ENCODE results near the gene STK32B. TPM values are rescaled to one million over a fixed set of nuclear protein-coding genes. Genes with fewer than 3 reads are reported as not detected.

The STK32B gene
- total RNA-seq, 3 donors from 2014 or later = not detected

DNA sequence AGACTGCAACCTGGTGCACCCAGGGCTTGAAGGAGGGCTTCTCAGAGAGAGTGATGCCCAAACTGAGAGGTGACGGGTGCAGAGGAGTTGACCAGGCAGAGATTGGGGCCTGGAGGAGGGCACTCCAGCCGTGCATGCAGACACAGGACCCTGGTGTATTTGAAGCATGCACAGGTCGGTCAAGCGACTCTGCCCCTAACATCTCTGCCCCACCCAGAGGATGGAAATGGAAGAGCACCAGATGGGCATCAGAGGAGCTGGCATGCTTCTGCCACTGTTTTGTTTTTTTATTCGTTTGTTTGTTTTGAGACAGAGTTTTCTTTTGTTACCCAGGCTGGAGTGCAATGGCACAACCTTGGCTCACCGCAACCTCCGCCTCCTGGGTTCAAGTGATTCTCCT lies 336.2 kb downstream of the STK32B start:
- no peaks in the 10 kb centered on the region for H3K27me3 Mint-ChIP-seq (ENCODE audit: low read depth)
- no peak overlapping the region for H3K4me3 Mint-ChIP-seq
- no peaks in the 10 kb centered on the region for H3K36me3 Mint-ChIP-seq (ENCODE audit: insufficient read depth)
- no peak for DNase-seq
- H3K4me1 Mint-ChIP-seq (ENCODE audit: low read depth) = no peaks in the 10 kb centered on the region
- H3K9me3 Mint-ChIP-seq = no peaks in the 10 kb centered on the region
- ATAC-seq = no peak

DNA sequence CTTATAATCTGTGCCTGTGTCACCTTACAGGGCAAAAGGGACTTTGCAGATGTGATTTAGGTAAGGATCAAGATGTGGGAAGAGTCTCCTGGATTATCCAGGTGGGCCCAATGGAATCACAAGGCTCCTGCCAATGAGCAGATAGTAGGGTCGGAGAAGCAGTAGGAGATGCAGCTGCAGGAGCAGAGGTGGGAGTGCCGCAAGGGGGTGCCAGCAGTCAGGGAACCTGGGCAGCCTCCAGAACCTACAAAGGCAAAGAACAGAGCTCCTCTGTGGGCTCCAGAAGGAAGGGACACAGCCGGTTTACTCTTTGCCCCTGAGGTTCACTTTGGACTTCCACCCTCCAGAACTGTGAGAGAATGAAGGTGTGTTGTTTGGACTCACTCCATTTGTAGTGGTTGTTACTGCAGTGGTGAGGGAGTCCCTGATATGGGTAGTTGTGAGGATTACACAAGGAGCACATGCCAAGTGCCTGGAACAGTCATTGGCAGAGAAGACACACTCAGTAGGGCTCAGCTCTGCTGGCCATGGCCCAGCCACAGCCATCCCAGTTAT lies 338.6 kb downstream of the STK32B start:
- H3K27me3 Mint-ChIP-seq (ENCODE audit: low read depth) = no peaks in the 10 kb centered on the region
- H3K4me3 Mint-ChIP-seq = no peak overlapping the region
- no peak for DNase-seq
- H3K4me1 Mint-ChIP-seq (ENCODE audit: low read depth) = no peaks in the 10 kb centered on the region
- no peak for ATAC-seq
- H3K36me3 Mint-ChIP-seq (ENCODE audit: insufficient read depth) = no peaks in the 10 kb centered on the region
- H3K9me3 Mint-ChIP-seq = no peaks in the 10 kb centered on the region

- DNase-seq (no peak), ATAC-seq (no peak)
- no peaks in the 10 kb centered on the region for H3K27me3 Mint-ChIP-seq (ENCODE audit: low read depth)
- no peaks in the 10 kb centered on the region for H3K9me3 Mint-ChIP-seq
- H3K4me3 Mint-ChIP-seq = no peak overlapping the region
- no peaks in the 10 kb centered on the region for H3K4me1 Mint-ChIP-seq (ENCODE audit: low read depth)
- H3K36me3 Mint-ChIP-seq (ENCODE audit: insufficient read depth) = no peaks in the 10 kb centered on the region
These were observed 340.2 kb downstream of the STK32B start for GRCh38 chr4:5391492-5391891.

GRCh38 chr4:5393911-5394513 lies 342.7 kb downstream of the STK32B start:
- no peaks in the 10 kb centered on the region for H3K27me3 Mint-ChIP-seq (ENCODE audit: low read depth)
- ATAC-seq = no peak
- DNase-seq = no peak
- no peaks in the 10 kb centered on the region for H3K36me3 Mint-ChIP-seq (ENCODE audit: insufficient read depth)
- H3K9me3 Mint-ChIP-seq = no peaks in the 10 kb centered on the region
- H3K4me1 Mint-ChIP-seq (ENCODE audit: low read depth) = no peaks in the 10 kb centered on the region
- H3K4me3 Mint-ChIP-seq = no peak overlapping the region

DNA sequence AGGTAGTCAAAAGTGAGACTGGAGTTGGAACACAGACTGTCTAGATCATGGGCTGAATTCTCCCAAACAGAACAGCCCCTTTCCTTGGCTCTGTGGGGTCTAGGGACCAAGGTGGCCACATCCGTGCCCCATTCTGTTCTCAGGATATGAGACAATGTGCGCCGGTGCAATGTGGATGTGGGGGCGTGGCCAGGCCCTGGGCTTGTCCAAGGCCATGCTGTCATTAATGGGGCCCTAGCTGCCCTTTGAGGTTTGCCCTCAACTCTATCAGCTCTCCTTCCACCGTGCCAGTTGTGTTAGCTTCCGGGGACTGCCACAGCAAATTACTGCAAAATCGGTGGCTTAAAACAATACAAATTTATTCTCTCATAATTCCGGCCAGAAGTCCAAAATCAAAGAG lies 344.5 kb downstream of the STK32B start:
- Mint-ChIP-seq H3K36me3 (ENCODE audit: insufficient read depth) (no peaks in the 10 kb centered on the region), H3K9me3 (no peaks in the 10 kb centered on the region), H3K27me3 (ENCODE audit: low read depth) (no peaks in the 10 kb centered on the region), H3K4me3 (no peak overlapping the region), H3K4me1 (ENCODE audit: low read depth) (no peaks in the 10 kb centered on the region)
- no peak for DNase-seq
- ATAC-seq = no peak

GRCh38 chr4:5398056-5398455 lies 346.8 kb downstream of the STK32B start:
- Mint-ChIP-seq H3K4me1 (ENCODE audit: low read depth) (no peaks in the 10 kb centered on the region), H3K9me3 (no peaks in the 10 kb centered on the region), H3K27me3 (ENCODE audit: low read depth) (no peaks in the 10 kb centered on the region), H3K4me3 (no peak overlapping the region), H3K36me3 (ENCODE audit: insufficient read depth) (no peaks in the 10 kb centered on the region)
- no peak for ATAC-seq
- no peak for DNase-seq

DNA sequence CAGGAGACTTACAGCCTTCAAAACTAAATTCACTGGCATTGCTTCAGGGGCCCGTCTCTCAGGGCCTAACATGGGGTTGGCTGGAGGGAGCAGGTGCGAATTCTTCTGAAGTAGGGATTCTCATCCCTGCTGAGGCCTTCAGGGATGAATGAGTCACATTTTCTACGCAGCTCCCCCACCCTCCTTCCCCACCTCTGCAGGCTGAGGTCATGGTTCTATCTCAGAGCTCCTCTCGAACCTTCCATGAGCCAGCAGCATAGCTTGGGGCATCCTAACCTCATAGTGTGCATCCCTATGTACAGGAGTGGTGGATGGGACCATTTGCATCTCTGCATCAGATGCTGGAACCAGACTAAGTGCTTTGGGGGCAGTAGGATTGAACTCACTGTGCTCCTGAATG lies 347.8 kb downstream of the STK32B start:
- Mint-ChIP-seq H3K4me3 (no peak overlapping the region), H3K36me3 (ENCODE audit: insufficient read depth) (no peaks in the 10 kb centered on the region), H3K4me1 (ENCODE audit: low read depth) (no peaks in the 10 kb centered on the region), H3K27me3 (ENCODE audit: low read depth) (no peaks in the 10 kb centered on the region), H3K9me3 (no peaks in the 10 kb centered on the region)
- ATAC-seq (no peak), DNase-seq (no peak)

DNA sequence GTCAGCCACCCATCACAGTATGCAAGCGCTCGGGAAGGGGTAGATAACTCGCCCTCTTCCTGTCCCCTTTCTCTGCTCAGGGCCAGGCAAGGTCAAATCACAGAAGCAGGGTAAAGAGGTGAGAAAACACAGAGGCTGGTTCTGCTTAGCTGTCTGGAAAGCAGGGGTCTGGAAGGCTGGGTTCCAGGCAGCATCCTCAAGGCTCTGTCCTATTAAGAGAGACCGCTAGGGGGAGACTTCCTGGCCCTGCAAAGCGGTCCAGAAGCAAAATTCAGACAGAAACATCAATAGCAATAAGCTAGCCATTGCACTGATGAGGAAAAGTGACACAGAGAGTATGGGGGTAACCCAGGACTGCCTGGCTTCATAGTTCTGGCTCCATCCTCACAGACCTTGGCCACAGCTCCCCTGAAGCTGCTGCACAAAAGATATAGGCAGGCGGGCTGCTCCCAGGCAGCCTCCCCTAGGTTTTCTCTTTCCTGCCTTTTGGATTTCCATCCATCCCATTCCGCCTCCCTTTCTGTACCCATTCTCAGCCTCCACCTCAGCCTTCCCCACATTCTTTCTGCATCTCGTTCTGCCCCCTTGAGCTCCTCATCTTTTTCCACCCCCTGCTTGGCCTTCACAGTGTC lies 348.6 kb downstream of the STK32B start:
- Mint-ChIP-seq H3K4me1 (ENCODE audit: low read depth) (no peaks in the 10 kb centered on the region), H3K36me3 (ENCODE audit: insufficient read depth) (no peaks in the 10 kb centered on the region), H3K4me3 (no peak overlapping the region), H3K9me3 (no peaks in the 10 kb centered on the region), H3K27me3 (ENCODE audit: low read depth) (no peaks in the 10 kb centered on the region)
- DNase-seq (no peak), ATAC-seq (no peak)

GRCh38 chr4:5403746-5404497 lies 352.6 kb downstream of the STK32B start:
- ATAC-seq (no peak), DNase-seq (no peak)
- Mint-ChIP-seq H3K36me3 (ENCODE audit: insufficient read depth) (no peaks in the 10 kb centered on the region), H3K4me1 (ENCODE audit: low read depth) (no peaks in the 10 kb centered on the region), H3K4me3 (no peak overlapping the region), H3K27me3 (ENCODE audit: low read depth) (no peaks in the 10 kb centered on the region), H3K9me3 (peaks cover 14% of the 10 kb centered on the region)

DNA sequence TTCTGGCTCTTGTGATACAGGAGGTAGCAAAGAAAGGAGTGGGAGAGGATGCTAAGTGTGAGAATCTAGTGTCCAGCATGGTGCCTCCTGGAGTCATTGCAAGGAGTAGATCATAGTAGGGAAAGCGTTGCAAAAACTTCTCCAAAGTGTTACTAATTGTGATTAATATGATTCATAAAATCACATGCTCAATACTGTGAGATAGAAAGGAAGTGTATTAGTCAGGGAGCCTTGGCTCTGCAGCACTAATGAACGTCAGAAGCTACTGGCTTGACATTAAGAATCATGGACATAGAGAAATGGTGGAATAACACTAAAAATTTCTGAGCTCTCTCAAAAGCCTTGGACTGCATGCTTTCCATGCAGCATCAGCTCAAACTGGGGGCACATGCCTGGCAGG lies 358.0 kb downstream of the STK32B start:
- no peak for DNase-seq
- Mint-ChIP-seq H3K9me3 (peaks cover 14% of the 10 kb centered on the region), H3K27me3 (ENCODE audit: low read depth) (no peaks in the 10 kb centered on the region)

GRCh38 chr4:5409972-5410618 lies 358.8 kb downstream of the STK32B start:
- DNase-seq = no peak
- Mint-ChIP-seq H3K9me3 (peaks cover 14% of the 10 kb centered on the region), H3K27me3 (ENCODE audit: low read depth) (no peaks in the 10 kb centered on the region), H3K4me3 (no peak overlapping the region), H3K36me3 (ENCODE audit: insufficient read depth) (no peaks in the 10 kb centered on the region), H3K4me1 (ENCODE audit: low read depth) (no peaks in the 10 kb centered on the region)
- ATAC-seq = no peak

More for the DNA sequence above, 358.0 kb downstream of the STK32B start:
- Mint-ChIP-seq H3K4me3 (no peak overlapping the region), H3K36me3 (ENCODE audit: insufficient read depth) (no peaks in the 10 kb centered on the region), H3K4me1 (ENCODE audit: low read depth) (no peaks in the 10 kb centered on the region)
- ATAC-seq = no peak

DNA sequence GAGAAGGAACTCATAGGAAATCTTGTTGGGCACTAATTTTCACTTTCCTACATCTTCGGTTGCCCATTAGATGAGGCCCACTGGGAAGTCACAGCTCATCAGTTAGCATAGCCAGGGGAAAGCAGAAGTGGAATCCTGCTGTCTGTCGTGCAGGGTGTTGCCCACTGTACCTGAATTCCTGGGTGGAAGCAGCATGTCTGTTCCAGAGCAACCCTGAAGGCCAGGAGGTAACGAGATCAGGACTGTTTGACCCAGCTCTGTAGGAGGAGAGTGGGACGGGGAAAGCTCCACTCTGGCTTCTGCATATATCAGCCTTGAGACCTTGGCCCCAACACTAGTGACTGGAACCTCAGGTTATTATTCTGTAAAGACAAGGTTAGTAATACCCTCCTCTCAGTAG lies 361.0 kb downstream of the STK32B start:
- DNase-seq (no peak), ATAC-seq (no peak)
- peaks cover 4% of the 10 kb centered on the region for H3K9me3 Mint-ChIP-seq
- no peaks in the 10 kb centered on the region for H3K36me3 Mint-ChIP-seq (ENCODE audit: insufficient read depth)
- H3K4me3 Mint-ChIP-seq = no peak overlapping the region
- H3K4me1 Mint-ChIP-seq (ENCODE audit: low read depth) = no peaks in the 10 kb centered on the region
- H3K27me3 Mint-ChIP-seq (ENCODE audit: low read depth) = no peaks in the 10 kb centered on the region

DNA sequence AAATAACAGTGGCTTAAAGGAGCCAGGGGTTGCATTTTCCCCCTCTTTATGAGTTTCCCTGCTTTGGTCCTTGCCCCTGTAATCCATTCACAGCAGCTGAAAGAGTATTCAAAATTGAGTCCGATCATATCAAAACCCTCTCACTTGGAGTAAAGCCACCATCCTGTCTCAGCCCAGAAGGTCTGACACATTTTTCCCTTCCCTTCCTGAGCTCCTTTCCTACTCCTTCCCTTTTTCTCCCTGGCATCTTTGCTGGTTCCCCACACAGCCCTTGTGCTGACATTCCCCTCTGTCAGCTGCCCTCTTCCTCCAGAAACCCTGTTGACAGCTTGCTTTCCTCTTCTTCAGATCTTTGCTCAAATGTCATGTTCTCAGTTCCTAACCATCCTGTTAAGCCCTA lies 361.5 kb downstream of the STK32B start:
- H3K4me3 Mint-ChIP-seq = no peak overlapping the region
- H3K4me1 Mint-ChIP-seq (ENCODE audit: low read depth) = no peaks in the 10 kb centered on the region
- no peak for ATAC-seq
- no peak for DNase-seq
- no peaks in the 10 kb centered on the region for H3K27me3 Mint-ChIP-seq (ENCODE audit: low read depth)
- H3K9me3 Mint-ChIP-seq = peaks cover 6% of the 10 kb centered on the region
- no peaks in the 10 kb centered on the region for H3K36me3 Mint-ChIP-seq (ENCODE audit: insufficient read depth)

DNA sequence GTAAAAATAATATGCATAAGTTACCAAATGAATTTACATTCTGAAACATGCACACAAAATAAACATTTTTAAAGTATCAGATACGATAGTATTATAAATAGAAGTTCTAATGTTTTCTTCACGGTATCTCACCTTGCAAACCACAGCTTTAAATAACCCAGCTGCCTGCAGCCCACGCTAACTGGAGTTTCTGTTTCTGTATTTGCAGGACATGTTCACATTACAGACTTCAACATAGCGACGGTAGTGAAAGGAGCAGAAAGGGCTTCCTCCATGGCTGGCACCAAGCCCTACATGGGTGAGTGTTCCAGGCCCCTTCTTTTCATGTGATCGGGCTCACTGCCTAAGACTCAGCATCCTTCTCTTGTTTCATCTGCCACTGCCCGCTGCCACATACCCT lies 365.4 kb downstream of the STK32B start:
- peaks cover 3% of the 10 kb centered on the region for H3K27me3 Mint-ChIP-seq (ENCODE audit: low read depth)
- no peaks in the 10 kb centered on the region for H3K4me1 Mint-ChIP-seq (ENCODE audit: low read depth)
- no peaks in the 10 kb centered on the region for H3K36me3 Mint-ChIP-seq (ENCODE audit: insufficient read depth)
- DNase-seq (no peak), ATAC-seq (no peak)
- peaks cover 12% of the 10 kb centered on the region for H3K9me3 Mint-ChIP-seq
- no peak overlapping the region for H3K4me3 Mint-ChIP-seq

Measured in activated T-cell treated with anti-CD3 and anti-CD28 coated beads, Interleukin-2, amount 50 U/mL, for 4 hours (primary cell).